BLaER1 treated with 17β-estradiol and CSF1 and Interleukin-3, amounts not matched to agents 10 nM and 100 nM (cell line): ENCODE data around the gene TPST1.
A peak's percentile ranks its signal among the peaks of the same experiment; 100 is the strongest.
"Not testable (repeated sequence)": the region's sequence is repeated elsewhere in the genome, so short reads cannot be mapped to it uniquely, and the experiment has no call there.

Source experiments
- H3K27ac ChIP-seq, 11 experiments: shearing (Covaris generic); formaldehyde crosslinking; 2 replicates each; pipeline ENCODE4 v1.8.1; 2022
- H3K27me3 ChIP-seq, 11 experiments: shearing (Covaris generic); formaldehyde crosslinking; 2 replicates each; pipeline ENCODE4 v1.8.1; 2022
- H3K36me3 ChIP-seq, 11 experiments: shearing (Covaris generic); formaldehyde crosslinking; 2 replicates each; pipeline ENCODE4 v1.8.1; 2022
- H3K4me1 ChIP-seq, 10 experiments: shearing (Covaris generic); formaldehyde crosslinking; 2 replicates each; pipeline ENCODE4 v1.8.1; 2022
- H3K4me2 ChIP-seq, 11 experiments: shearing (Covaris generic); formaldehyde crosslinking; 2 replicates each; pipeline ENCODE4 v1.8.1; 2022
- H3K4me3 ChIP-seq, 10 experiments: shearing (Covaris generic); formaldehyde crosslinking; 2 replicates each; pipeline ENCODE4 v1.8.1; 2022
- H3K9ac ChIP-seq, 11 experiments: shearing (Covaris generic); formaldehyde crosslinking; 2 replicates each; pipeline ENCODE4 v1.8.1; 2022
- H3K9me3 ChIP-seq, 11 experiments: shearing (Covaris generic); formaldehyde crosslinking; replicated peaks in 1 of 11; 2 replicates each; pipeline ENCODE4 v1.8.1; 2022
- H4K20me1 ChIP-seq, 11 experiments: shearing (Covaris generic); formaldehyde crosslinking; 2 replicates each; pipeline ENCODE4 v1.8.1; 2022
- Cebpa-rat ChIP-seq, 11 experiments: shearing (Covaris generic); IDR thresholded peaks; 2 replicates each; pipeline ENCODE4 v1.8.1; 2022

The TPST1 gene

GRCh38 chr7:66396052-66396451, 190.9 kb downstream of the TPST1 start:
- not testable (repeated sequence) for H3K27me3 ChIP-seq, H4K20me1 ChIP-seq, H3K9me3 ChIP-seq, H3K9ac ChIP-seq, H3K4me2 ChIP-seq, H3K4me3 ChIP-seq, H3K27ac ChIP-seq
- H3K4me1 ChIP-seq: peaks cover 0 to 22% (median 14%) of the 10 kb centered on the region in 10 experiments; a peak in 14 of 20 replicates
- peaks cover 0 to 14% (median 0%) of the 10 kb centered on the region in 11 experiments; a peak in 2 of 22 replicates for H3K36me3 ChIP-seq

- Histone ChIP-seq H3K4me2 (peak overlapping the region in 2 of 11 experiments; percentile 46 to 54; a peak in 4 of 22 replicates), H3K36me3 (peaks cover 0 to 26% (median 14%) of the 10 kb centered on the region in 11 experiments; a peak in 15 of 22 replicates), H3K9me3 (peaks cover 0 to 32% (median 20%) of the 10 kb centered on the region in 11 experiments; a peak in 14 of 22 replicates), H3K4me1 (peaks cover 0 to 36% (median 25%) of the 10 kb centered on the region in 10 experiments; a peak in 14 of 20 replicates)
- H4K20me1 ChIP-seq, H3K4me3 ChIP-seq, H3K27ac ChIP-seq, H3K27me3 ChIP-seq, H3K9ac ChIP-seq: not testable (repeated sequence)
Observed at GRCh38 chr7:66398841-66399240, 193.7 kb downstream of the TPST1 start.

- no peaks in the 10 kb centered on the region for H4K20me1 ChIP-seq
- H3K9ac ChIP-seq: no peak overlapping the region
- TF ChIP-seq Cebpa-rat (IDR thresholded peaks at IDR 0.05): no peak
- peak overlapping the region in 8 of 11 experiments; percentile 2 to 54 (median 30); a peak in 12 of 22 replicates for H3K4me2 ChIP-seq
- H3K36me3 ChIP-seq: peaks cover 0 to 26% (median 14%) of the 10 kb centered on the region in 11 experiments; a peak in 15 of 22 replicates
- H3K4me1 ChIP-seq: peaks cover 0 to 43% (median 30%) of the 10 kb centered on the region in 10 experiments; a peak in 14 of 20 replicates
- no peak overlapping the region; a peak in 1 of 22 replicates for H3K27ac ChIP-seq
- H3K27me3 ChIP-seq: no peaks in the 10 kb centered on the region
- no peak overlapping the region for H3K4me3 ChIP-seq
- peaks cover 0 to 35% (median 20%) of the 10 kb centered on the region in 11 experiments; a peak in 14 of 22 replicates for H3K9me3 ChIP-seq
Observed at GRCh38 chr7:66399566-66399965, 194.4 kb downstream of the TPST1 start.

GRCh38 chr7:66400400-66400799, 195.3 kb downstream of the TPST1 start:
- TF ChIP-seq Cebpa-rat (IDR thresholded peaks at IDR 0.05): no peak
- Histone ChIP-seq H3K4me2 (peak overlapping the region in 3 of 11 experiments; percentile 21 to 54 (median 46); a peak in 3 of 22 replicates), H3K27me3 (no peaks in the 10 kb centered on the region), H3K4me3 (no peak overlapping the region), H3K27ac (no peak overlapping the region), H3K36me3 (peaks cover 0 to 26% (median 14%) of the 10 kb centered on the region in 11 experiments; a peak in 15 of 22 replicates), H3K4me1 (peaks cover 0 to 49% (median 30%) of the 10 kb centered on the region in 10 experiments; a peak in 14 of 20 replicates), H4K20me1 (no peaks in the 10 kb centered on the region), H3K9ac (no peak overlapping the region), H3K9me3 (peaks cover 0 to 35% (median 20%) of the 10 kb centered on the region in 11 experiments; a peak in 14 of 22 replicates)

GRCh38 chr7:66401126-66401525, 196.0 kb downstream of the TPST1 start:
- peaks cover 0 to 35% (median 20%) of the 10 kb centered on the region in 11 experiments; a peak in 14 of 22 replicates for H3K9me3 ChIP-seq
- H3K27me3 ChIP-seq: not testable (repeated sequence)

GRCh38 chr7:66401932-66402331, 196.8 kb downstream of the TPST1 start:
- not testable (repeated sequence) for H4K20me1 ChIP-seq, H3K27me3 ChIP-seq, H3K4me2 ChIP-seq, H3K9ac ChIP-seq, H3K4me3 ChIP-seq
- Histone ChIP-seq H3K36me3 (peaks cover 0 to 26% (median 14%) of the 10 kb centered on the region in 11 experiments; a peak in 15 of 22 replicates), H3K9me3 (peaks cover 0 to 35% (median 20%) of the 10 kb centered on the region in 11 experiments; a peak in 14 of 22 replicates), H3K27ac (peak overlapping the region in 3 of 11 experiments; percentile 14 to 68 (median 29); a peak in 3 of 22 replicates), H3K4me1 (peaks cover 0 to 64% (median 37%) of the 10 kb centered on the region in 10 experiments; a peak in 14 of 20 replicates)

More at GRCh38 chr7:66401126-66401525, 196.0 kb downstream of the TPST1 start:
- H3K4me3 ChIP-seq, H3K27ac ChIP-seq, H4K20me1 ChIP-seq, H3K9ac ChIP-seq: not testable (repeated sequence)
- H3K36me3 ChIP-seq: peaks cover 0 to 26% (median 14%) of the 10 kb centered on the region in 11 experiments; a peak in 15 of 22 replicates
- H3K4me1 ChIP-seq: peaks cover 0 to 56% (median 30%) of the 10 kb centered on the region in 10 experiments; a peak in 14 of 20 replicates
- H3K4me2 ChIP-seq: peak overlapping the region in 5 of 11 experiments; percentile 7 to 21 (median 19); a peak in 5 of 22 replicates

- H3K27me3 ChIP-seq: no peaks in the 10 kb centered on the region
- peaks cover 0 to 69% (median 37%) of the 10 kb centered on the region in 10 experiments; a peak in 14 of 20 replicates for H3K4me1 ChIP-seq
- peaks cover 0 to 35% (median 20%) of the 10 kb centered on the region in 11 experiments; a peak in 14 of 22 replicates for H3K9me3 ChIP-seq
- H3K4me2 ChIP-seq: peak overlapping the region in 7 of 11 experiments; percentile 25 to 60 (median 41); a peak in 13 of 22 replicates
- TF ChIP-seq Cebpa-rat (IDR thresholded peaks at IDR 0.05): peak in 6 of 11 experiments; percentile 17 to 81 (median 54); a peak in 7 of 22 replicates
- H3K27ac ChIP-seq: peak overlapping the region in 8 of 11 experiments; percentile 17 to 74 (median 52); a peak in 13 of 22 replicates
- no peak overlapping the region for H3K4me3 ChIP-seq
- peaks cover 0 to 35% (median 14%) of the 10 kb centered on the region in 11 experiments; a peak in 15 of 22 replicates for H3K36me3 ChIP-seq
- H3K9ac ChIP-seq: no peak overlapping the region; a peak in 1 of 22 replicates
- no peaks in the 10 kb centered on the region for H4K20me1 ChIP-seq
Observed at GRCh38 chr7:66403564-66403963, 198.4 kb downstream of the TPST1 start.

GRCh38 chr7:66409493-66409892, 204.4 kb downstream of the TPST1 start:
- Histone ChIP-seq H3K9ac (no peak overlapping the region), H3K36me3 (peaks cover 0 to 11% (median 0%) of the 10 kb centered on the region in 11 experiments; a peak in 7 of 22 replicates), H3K4me1 (peaks cover 2 to 32% (median 14%) of the 10 kb centered on the region in 10 experiments; a peak in 16 of 20 replicates), H3K9me3 (peaks cover 0 to 12% (median 9%) of the 10 kb centered on the region in 11 experiments; a peak in 16 of 22 replicates), H4K20me1 (no peaks in the 10 kb centered on the region), H3K27me3 (no peaks in the 10 kb centered on the region), H3K27ac (no peak overlapping the region), H3K4me2 (no peak overlapping the region), H3K4me3 (no peak overlapping the region)
- TF ChIP-seq Cebpa-rat (IDR thresholded peaks at IDR 0.05): no peak
